Ecto neural progenitor cell (in vitro differentiated cells): Measurements from ENCODE around the gene UCMA.

ENCODE experiments used
- DNase-seq: peaks from one replicate; pipeline ENCODE4 v3.0.0-alpha.2; 2018; ENCODE audit warnings: low spot score

UCMA gene

GRCh38 chr10:13184730-13185514, 49.3 kb downstream of the UCMA start:
- DNase-seq: no peak

GRCh38 chr10:13184276-13184675, 49.9 kb downstream of the UCMA start:
- DNase-seq: no peak

GRCh38 chr10:13183625-13184024, 50.5 kb downstream of the UCMA start:
- no peak for DNase-seq

- DNase-seq: no peak
Measured at GRCh38 chr10:13182424-13182823, 51.8 kb downstream of the UCMA start.

GRCh38 chr10:13180788-13181187, 53.4 kb downstream of the UCMA start:
- no peak for DNase-seq

- DNase-seq: no peak
Measured at GRCh38 chr10:13173616-13174015, 60.6 kb downstream of the UCMA start.
